HG02938 (cell line): Measurements from ENCODE around the gene ABCD4.
"Not testable (repeated sequence)": the region's sequence is repeated elsewhere in the genome, so short reads cannot be mapped to it uniquely, and the experiment has no call there.

Experiments
- ATAC-seq: cut with Tn5 transposase; IDR thresholded peaks from one replicate; pipeline ENCODE4 v1.9.1; 2021; ENCODE audit warnings: mild to moderate bottlenecking, moderate library complexity; ENCODE audit not compliant: unreplicated experiment

ABCD4 gene

GRCh38 chr14:74308695-74309094 lies 6.0 kb upstream of the ABCD4 start:
- no peak for ATAC-seq

DNA sequence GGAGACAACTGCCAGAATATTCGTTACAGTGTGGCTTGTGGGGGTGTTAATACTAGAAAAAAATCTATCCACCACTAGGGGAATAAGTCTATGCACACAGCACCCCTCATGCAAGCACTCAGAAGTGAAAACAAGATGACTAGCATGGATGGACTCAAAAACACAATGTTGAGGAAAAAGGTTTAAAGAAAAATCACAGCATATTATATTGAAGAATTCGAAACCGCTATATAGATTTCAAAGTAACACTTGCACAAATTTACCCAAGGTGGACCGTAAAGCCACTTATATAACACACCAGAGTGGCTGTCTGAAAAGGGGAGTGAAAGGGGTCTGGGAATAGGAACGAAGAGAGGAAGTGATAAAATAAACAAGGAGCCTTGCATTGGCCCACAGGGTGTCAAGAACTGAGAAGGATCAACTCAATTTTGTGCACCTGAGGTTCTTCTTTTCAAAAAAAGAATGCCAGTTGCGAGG lies 544 bp downstream of the ABCD4 start:
- ATAC-seq: peak; percentile 56

DNA sequence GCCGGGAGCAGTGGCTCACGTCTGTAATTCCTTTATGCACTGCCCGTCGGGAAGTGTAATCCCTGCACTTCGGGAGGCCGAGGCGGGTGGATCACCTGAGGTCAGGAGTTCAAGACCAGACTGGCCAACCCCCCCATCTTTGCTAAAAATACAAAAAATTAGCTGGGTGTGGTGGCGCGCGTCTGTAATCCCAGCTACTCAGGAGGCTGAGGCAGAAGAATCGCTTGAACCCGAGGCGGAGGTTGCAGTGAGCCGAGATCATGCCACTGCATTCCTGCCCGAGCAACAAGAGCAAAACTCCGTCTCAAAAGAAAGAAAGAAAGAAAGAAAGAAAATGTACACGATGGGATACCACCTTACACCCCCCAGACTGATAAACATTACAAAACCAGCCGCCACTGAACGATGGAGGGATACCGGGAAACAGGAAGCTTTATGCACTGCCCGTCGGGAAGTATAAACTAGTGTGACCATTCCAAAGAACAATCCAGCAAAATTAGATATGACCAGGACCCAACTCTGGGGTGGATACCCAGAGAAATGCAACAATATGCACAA lies 1.1 kb downstream of the ABCD4 start:
- ATAC-seq: no peak

- no peak for ATAC-seq
These were observed 3.6 kb downstream of the ABCD4 start for GRCh38 chr14:74299061-74299545.

- no peak for ATAC-seq
These were observed 4.7 kb downstream of the ABCD4 start for GRCh38 chr14:74297986-74298385.

DNA sequence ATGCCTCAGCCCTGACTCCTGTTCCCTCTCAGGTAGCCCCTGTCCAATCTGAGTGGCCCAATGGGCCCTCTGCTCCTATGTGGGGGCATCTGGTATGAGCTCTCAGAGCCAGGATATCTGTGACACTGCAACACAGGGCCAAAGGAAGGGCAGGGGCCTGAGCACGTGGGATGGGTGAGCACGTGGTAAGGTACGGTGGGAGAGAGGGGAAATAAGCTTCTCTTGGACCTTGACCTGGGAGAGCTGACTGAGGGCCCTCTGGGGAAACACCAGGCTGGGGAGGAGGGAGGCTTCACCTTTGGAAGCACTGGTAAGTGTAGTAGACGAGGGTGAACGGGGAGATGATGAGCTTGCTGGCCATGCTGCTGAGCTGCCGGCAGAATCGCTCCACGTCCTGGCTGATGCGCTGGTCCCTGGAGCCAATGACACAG lies 6.7 kb downstream of the ABCD4 start:
- no peak for ATAC-seq

GRCh38 chr14:74293606-74294005 lies 9.1 kb downstream of the ABCD4 start:
- no peak for ATAC-seq

DNA sequence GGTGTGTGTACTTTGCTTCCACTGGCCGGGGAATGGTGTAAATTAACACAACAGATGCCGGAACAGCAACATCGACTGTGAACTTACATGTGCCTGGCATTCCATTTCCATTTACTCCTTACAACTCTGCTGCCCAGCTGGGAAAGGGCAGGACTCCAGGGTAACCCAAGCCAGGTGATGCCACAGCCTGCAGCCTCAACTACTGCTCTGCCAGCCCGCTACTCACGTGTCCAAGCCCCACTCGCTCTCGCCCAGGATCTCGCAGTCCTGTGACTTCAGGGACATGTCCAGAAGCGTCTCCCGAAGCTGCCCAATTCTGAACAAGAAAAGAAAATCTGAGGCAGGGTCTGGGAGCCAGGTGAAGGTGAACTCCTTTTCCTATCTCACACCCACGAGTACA lies 10.7 kb downstream of the ABCD4 start:
- no peak for ATAC-seq

DNA sequence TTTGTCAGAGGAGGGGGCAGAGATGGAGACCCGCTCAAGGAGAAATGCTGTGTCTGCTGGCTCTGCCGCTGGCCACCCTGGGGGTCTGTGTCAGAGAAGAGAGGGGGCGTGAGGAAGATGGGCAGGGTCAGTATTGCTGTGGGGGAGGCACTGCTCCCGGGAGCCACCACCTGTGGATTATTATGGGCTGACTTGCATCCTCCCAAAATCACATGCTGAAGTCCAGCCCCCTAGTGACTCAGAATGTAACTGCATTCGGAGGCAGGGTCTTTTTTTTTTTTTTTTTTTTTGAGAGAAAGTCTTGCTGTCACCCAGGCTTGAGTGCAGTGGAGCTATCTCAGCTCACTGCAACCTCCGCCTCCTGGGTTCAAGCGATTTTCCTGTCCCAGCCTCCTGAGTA lies 12.3 kb downstream of the ABCD4 start:
- no peak for ATAC-seq

GRCh38 chr14:74289801-74290200 lies 12.9 kb downstream of the ABCD4 start:
- no peak for ATAC-seq

DNA sequence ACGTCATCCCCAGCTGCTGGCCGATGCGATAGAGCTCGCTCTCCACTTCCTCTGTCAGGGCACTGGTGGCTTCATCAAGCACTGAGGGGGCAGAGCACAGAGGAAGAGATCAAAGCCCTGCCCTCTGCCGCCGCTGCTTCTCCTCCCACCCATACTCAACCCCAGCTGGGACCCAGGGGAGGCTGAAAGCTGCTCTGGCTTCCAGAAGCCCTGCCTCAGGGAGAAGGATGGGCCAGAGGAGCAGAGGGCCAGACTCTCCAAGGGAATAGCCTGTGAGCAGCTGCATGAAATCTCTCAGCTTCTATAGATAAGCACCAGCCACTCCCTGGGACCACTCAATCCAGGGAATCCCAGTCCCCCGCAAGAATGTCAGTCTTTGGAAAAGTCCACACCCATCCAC lies 16.0 kb downstream of the ABCD4 start:
- ATAC-seq: no peak

GRCh38 chr14:74281069-74281468 lies 21.7 kb downstream of the ABCD4 start:
- no peak for ATAC-seq

DNA sequence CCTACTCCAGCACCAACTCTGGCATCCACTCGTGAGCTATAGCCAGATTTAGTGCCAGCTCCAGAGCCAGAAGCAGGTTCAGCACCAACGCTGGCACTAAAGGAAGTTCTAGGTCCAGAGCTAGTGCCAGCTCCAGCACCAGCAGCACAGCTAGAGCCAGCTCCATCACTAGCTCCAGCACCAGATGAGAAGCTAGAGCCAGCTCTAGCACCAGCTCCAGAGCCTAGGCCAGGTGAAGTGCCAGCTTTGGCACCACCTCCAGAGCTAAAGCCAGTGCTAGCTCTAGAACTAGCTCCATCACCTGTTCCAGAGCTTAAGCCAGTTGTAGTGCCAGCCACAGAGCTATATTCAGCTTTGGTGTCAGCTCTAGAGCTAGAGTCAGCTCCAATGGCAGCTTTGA lies 24.7 kb downstream of the ABCD4 start:
- no peak for ATAC-seq

- no peak for ATAC-seq
These were observed 27.4 kb downstream of the ABCD4 start for GRCh38 chr14:74275241-74275841.

GRCh38 chr14:74271365-74271764 lies 31.4 kb downstream of the ABCD4 start:
- ATAC-seq: no peak

GRCh38 chr14:74270382-74271177 lies 32.2 kb downstream of the ABCD4 start:
- not testable (repeated sequence) for ATAC-seq

- ATAC-seq: no peak
These were observed 35.1 kb downstream of the ABCD4 start for GRCh38 chr14:74267588-74267987.

DNA sequence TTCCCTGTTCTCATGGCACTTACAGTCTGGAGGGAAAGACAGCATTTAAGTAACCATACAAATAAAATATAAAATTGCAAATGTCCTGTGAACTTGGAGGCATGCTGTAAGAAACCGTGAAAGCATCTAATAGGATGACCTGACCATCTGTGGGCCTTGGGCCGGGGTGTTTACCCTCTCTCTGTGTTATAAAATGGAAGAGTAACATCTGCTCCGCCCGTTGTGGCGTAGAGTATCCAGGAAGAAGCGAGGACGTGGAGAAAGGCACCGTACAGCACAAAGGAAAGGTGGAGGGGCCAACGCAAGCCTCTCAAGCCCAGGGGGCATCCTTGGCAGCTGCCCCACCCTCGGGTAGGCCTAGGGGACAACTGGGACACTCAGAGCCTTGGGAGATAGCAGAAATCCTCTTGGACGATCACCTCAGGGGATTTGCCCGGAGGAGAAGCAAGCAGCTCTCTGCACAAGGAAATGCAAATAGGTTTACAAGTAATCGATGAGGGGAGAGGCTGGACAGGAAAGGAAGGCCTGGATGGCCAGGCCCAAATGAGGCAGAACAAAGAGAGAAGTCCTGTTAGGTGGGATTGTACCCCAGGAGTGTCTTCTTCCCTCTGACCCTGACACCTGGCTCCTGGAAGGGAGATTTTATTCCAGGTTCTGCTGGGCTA lies 37.3 kb downstream of the ABCD4 start:
- no peak for ATAC-seq

- ATAC-seq: no peak
These were observed 38.8 kb downstream of the ABCD4 start for GRCh38 chr14:74263921-74264320.

DNA sequence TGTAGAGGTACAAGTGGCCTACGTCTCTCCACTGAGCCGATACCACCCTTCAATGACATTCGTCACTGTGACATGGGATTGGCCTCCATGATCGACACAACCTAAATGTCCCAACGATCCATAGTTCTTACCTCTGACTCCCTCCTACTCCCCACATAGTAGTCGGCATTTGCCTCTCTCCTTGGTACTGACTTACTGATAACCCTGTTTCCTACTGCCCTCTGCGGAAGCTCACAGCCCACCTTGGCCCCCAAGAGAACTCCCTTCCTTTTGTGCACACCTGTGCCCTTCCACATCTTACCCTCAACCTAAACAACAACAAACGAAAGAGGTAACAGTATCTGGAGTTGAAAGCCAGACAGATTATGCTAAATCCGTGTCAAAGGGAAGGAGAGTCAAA lies 39.6 kb downstream of the ABCD4 start:
- no peak for ATAC-seq

DNA sequence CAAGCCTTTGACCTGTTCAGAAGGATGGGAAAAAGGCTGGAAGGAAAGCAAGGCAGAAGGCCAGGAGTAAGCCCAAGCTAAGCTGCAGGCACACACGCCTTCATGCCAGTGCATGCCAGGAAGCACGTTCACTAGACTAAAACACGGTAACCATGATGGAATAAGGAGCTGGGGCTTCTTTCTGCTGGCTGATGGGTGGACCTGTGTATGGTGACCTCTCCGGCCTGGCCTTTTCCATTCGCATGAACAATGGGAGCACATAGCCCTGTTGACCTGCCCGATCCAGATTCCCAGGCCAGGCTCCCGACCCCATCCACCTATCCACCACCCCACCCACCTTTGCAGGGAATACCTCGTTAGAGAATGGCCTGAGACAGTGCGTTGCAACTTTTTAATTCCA lies 40.7 kb downstream of the ABCD4 start:
- no peak for ATAC-seq
